GM12801 (cell line): ENCODE measurements around the gene LRIT3.

Experiments
- CTCF ChIP-seq: IDR thresholded peaks from one replicate; pipeline ENCODE4 v1.5.1; 2011; ENCODE audit warnings: control low read depth; ENCODE audit not compliant: insufficient read length; ENCODE audit errors: extremely low read depth

The LRIT3 gene

GRCh38 chr4:109847896-109848442 lies at the start of gene LRIT3:
LRIT3 (plus strand) TSS chr4:109848107; CDS start chr4:109848202, 95 bp downstream.
- TF ChIP-seq CTCF: no peak

- TF ChIP-seq CTCF: no peak
Observed at GRCh38 chr4:109798866-109799265, 49.0 kb upstream of the LRIT3 start.

GRCh38 chr4:109801099-109801789 lies 46.7 kb upstream of the LRIT3 start:
- no peak for TF ChIP-seq CTCF

- TF ChIP-seq CTCF: no peak
Observed at GRCh38 chr4:109801895-109802319, 46.0 kb upstream of the LRIT3 start, which contains the start of gene CFI. CFI (minus strand) TSS chr4:109801999; CDS start chr4:109801971, 28 bp downstream.

- TF ChIP-seq CTCF: no peak
Observed at GRCh38 chr4:109803924-109804571, 43.9 kb upstream of the LRIT3 start.

- no peak for TF ChIP-seq CTCF
Observed at GRCh38 chr4:109809655-109810054, 38.3 kb upstream of the LRIT3 start.

GRCh38 chr4:109810552-109811387 lies 37.1 kb upstream of the LRIT3 start:
- no peak for TF ChIP-seq CTCF
